Measurements from ENCODE around the gene MFN2.
"Not testable (repeated sequence)": the region's sequence is repeated elsewhere in the genome, so short reads cannot be mapped to it uniquely, and the experiment has no call there.

MFN2 gene

DNA sequence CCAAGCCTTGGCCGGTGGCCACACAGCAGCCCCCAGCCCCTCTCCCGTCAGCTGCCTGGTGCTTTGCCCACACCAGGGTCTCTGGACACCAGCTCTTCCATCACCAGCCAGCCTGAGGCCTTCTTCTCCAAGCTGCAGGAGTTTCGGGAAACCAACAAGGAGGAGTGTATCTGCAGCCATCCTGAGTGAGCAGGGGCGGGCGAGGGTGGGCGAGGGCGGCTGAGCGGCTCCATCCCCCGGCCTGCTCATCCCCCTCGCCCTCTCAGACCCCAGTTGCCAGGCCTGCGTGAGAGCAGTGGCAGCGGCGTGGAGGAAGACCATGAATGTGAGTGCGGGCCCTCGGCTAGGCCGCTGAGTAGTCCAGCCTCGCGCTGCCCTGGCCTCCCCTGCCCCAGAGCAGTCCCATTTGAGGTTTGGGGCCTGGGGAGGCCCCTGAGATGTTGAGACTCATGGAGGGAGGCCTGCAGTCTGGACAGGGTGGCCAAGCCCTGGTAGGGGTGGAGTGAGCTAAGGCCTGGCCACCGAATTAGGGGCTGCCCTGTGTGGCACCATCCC lies 48.8 kb downstream of the MFN2 start:
- no peak for DNase-seq

DNA sequence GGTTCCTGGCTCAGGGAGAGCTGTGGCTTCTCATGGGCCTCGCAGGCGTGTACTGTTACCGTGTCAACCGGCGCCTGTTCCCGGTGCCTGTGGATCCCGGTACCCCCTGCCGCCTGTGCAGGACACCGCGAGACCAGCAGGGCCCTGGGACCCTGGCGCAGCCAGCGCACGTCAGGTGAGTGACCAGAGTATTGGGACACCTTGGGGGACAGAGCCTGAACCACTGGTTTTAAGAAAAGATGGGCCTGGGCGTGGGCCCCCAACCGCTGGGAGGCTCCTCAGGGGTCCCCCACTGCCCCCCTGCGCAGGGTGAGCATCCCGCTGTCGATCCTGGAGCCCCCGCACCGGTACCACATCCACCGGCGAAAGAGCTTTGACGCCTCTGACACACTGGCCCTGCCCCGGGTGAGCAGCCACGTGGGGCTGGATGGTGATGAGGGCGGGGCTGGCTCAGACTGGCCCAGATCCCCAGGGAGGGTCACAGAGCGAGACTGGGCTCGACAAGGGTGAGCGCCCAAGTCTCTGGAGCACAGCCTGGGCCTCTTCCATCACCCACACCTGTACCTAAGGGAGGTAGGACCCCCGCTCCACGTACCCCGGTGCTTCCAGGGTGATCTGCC lies 49.6 kb downstream of the MFN2 start:
- no peak for DNase-seq

DNA sequence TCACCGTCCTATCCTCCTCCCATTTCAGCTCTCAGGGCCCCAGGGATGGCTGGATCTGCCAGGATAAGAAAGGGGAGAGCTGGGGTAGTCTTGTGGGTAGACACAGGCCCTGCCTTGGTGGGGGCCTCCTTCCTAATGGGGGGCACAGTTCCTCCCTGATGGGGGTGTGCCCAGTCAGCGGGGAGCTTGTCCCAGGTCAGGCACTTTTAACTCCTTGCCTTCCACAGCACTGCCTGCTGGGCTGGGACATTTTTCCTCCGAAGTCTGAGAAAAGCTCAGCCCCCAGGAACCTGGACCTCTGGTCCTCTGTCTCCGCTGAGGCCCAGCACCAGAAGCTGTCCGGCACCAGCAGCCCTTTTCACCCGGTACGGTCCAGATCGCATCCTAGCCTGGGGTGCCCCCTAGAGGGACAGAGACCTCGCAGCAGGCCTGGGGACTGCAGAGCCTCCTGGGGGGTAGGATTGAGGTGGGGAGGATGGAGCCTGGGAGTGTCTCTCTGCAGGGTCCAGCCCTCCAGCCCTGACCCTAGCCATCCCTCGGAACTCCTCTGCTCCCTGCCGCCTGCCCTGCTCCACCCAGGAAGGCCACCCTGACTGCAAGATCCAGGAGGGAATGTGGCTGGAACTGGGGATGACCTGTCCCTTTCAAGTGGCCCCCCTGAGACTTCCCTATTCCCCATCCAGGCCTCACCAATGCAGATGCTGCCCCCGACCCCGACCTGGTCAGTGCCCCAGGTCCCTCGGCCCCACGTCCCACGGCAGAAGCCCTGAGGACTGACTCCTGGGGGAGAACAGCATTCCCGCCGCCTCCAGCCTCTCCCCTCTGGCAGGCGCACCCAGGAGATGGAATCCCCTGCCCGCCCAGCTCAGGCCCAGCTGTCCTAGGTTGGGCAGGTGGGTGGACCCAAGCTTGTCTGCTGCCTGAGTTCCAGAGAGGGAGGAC lies 51.1 kb downstream of the MFN2 start:
- DNase-seq, result no peak

DNA sequence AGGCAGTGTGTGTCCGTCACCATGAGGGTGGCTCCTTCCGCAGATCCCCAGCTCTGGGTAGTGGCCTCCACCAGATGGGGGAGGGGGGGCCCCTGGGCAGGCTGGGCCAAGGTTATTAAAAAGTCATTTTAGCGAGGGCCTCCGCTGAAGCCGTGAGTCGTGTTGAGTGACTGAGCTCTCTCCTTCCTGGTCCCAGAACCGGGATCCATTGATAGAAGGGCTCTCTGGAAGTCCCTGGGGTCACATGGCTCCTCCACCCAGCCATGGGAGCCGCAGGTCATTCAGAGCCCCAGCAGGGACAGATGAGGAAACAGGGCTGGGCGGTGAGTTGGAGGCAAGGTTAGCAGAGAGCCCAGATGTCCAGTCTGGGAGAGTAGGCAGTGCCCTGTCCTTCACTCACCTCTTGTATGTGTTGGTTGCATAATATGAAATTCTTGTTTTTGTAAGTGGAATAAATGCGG lies 51.9 kb downstream of the MFN2 start:
- DNase-seq, result no peak

GRCh38 chr1:12033441-12033840 lies 53.2 kb downstream of the MFN2 start:
- not testable (repeated sequence) for DNase-seq

GRCh38 chr1:12034381-12034801 lies 54.1 kb downstream of the MFN2 start:
- DNase-seq, result no peak

GRCh38 chr1:12035312-12035711 lies 55.1 kb downstream of the MFN2 start:
- DNase-seq, result no peak

GRCh38 chr1:12037486-12038355 lies 57.5 kb downstream of the MFN2 start:
- no peak for DNase-seq

DNA sequence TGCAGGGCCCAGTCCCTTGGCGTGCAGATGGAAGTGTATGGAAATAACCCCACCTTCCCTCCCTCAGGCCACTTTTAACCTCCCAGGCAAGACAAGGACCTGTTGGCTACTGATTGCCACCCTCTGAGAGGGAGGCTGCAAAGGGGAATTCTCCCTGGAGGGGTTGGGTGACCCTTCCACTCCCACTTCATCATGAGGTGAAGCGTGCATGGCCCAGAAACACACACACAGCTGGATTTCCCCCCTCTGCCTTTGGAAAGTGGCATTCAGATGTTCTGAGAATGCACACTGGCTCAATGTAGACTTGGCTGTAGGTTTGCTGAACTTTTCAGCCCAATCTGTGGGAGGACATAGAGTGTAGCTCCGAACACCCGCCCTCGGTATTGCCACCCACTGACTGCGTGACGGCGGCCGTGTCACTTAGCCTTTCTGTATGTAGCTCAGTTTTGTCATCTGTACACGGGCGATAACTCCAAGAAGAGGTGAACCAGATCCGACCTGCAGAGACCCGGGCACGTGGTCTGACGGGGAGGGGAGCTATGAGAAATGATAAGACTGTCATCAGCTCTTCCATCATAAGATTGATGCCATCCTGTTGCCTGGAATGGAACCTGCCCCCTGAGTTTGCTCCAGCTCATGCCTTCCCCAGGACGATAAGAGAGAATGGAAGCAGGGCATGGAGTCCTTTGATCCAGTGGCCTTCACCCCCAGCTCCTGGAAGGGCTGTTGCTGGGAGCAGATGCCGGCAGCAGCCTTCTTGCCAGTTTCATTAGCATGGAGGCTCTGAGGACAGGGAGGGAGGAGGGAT lies 58.3 kb downstream of the MFN2 start:
- DNase-seq, result no peak

- no peak for DNase-seq
These were observed 58.9 kb downstream of the MFN2 start for GRCh38 chr1:12039164-12039525.

DNA sequence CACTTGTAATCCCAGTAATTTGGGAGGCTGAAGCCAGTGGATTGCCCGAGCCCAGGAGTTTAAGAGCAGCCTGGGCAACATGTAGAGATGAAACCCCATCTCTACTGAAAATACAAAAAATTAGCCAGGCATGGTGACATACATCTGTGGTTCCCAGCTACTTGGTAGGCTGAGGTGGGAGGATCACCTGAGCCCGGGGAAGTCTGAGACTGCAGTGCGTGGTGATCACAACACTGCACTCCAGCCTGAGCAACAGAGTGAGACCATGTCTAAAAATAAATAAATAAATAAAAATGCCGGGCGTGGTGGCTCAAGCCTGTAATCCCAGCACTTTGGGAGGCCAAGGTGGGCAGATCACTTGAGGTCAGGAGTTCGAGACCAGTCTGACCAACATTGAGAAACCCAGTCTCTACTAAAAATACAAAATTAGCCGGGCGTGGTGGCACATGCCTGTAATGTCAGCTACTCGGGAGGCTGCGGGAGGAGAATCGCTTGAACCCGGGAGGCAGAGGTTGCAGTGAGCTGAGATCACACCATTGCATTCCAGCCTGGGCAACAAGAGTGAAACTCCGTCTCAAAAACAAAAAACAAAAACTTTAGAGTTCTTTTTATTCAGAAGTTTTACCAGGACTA lies 59.7 kb downstream of the MFN2 start:
- DNase-seq, result not testable (repeated sequence)

DNA sequence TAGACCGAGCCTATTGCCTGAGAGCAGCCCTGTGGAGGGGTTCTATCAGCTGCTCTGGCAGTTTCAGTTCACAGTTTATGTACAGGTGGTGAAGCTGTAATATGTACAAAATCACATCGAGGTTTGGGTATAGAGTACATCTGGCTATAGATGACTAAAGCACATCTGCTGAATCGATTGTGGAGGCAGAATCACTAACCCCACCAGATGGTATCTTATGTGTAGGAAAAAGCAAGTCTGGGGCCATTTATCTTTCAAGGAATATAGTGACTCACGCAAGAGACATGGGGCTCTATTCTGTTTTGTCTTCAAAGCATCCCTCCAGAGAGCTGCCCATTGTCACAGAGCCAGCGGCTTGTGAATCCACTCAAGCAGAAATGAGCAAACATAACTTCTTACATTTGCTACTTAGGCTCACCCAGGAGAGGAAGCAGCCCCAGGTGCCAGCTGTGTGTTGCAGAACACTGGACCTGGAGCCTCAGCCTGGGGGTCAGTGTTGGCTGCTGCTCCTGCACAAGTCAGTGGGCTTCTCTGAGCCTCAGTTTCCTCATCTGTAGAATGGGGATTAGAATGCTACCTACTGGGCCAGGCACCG lies 60.3 kb downstream of the MFN2 start:
- no peak for DNase-seq

GRCh38 chr1:12044187-12044877 lies 64.1 kb downstream of the MFN2 start:
- DNase-seq, result not testable (repeated sequence)

GRCh38 chr1:12046749-12047119 lies 66.5 kb downstream of the MFN2 start:
- no peak for DNase-seq

DNA sequence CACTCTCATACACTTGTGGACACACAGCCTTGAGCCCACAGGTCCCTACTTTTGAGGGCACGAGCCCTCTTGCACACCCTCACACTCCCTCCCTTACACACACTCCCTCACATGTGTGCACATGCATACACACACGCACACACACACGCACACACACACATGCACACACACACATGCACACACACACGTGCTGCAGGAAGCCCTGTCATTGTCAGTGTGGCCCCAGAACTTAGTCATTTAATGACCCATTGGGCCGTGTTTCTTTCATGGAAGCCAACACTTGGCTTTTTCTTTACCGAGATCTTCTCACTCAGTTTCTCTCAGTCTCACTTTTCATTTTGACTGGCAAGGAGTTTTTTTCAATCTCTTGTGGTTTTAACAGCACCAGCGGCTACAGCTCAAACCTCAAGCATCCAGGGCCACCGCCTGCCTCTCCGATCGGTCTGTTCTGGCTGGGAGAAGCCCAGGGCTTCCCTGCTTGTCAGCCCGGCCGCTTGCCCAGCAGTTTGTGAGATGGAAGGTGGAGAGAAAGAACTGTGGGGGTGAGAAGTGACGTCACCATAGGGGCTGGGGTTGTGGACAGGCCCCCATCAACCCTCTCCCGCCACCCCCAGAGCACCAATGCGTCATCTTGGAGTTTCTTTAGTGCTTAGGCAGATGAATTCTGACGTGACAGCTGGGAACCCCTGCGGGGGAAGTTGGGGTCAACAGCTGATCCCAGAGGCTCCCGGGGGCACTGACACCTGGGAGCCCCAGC lies 67.1 kb downstream of the MFN2 start:
- DNase-seq, result no peak

GRCh38 chr1:12048372-12048771 lies 68.1 kb downstream of the MFN2 start:
- no peak for DNase-seq

DNA sequence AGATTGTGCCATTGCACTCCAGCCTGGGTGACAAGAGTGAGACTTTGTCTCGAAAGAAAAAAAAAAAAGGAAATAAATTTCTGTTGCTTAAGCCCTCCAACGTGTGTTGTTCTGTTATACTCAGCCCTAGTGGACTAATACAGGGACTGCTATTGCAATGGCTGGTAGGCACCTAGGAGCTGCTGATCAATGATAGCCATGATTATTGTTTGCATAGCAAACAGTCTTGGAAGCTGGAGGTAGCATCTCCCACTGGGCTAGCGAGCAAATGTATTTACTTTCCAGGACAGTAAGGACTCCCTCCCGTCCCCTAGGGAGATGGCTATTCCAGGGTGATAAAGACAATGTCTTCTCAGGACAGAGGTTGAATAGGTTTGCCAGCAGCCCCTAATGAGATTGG lies 69.4 kb downstream of the MFN2 start:
- DNase-seq, result no peak

DNA sequence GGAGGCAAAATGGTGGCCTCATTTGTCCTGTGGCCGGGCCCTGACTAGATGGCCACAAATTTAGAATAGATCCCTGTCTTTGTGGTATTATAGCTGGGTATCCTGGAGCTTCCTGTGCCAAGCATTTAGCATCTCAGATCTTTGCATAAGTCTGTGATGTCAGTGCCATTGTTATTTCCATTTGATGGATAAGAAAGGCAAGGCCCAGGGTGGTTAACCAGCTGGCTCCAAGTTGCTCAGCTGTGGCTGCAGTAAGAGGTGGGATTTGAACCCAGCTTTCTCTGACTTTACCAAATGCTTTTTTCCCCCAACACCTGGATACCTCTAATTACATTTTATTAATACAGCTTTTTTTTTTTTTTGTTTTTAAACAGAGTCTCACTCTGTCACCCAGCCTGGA lies 71.1 kb downstream of the MFN2 start:
- DNase-seq, result no peak

DNA sequence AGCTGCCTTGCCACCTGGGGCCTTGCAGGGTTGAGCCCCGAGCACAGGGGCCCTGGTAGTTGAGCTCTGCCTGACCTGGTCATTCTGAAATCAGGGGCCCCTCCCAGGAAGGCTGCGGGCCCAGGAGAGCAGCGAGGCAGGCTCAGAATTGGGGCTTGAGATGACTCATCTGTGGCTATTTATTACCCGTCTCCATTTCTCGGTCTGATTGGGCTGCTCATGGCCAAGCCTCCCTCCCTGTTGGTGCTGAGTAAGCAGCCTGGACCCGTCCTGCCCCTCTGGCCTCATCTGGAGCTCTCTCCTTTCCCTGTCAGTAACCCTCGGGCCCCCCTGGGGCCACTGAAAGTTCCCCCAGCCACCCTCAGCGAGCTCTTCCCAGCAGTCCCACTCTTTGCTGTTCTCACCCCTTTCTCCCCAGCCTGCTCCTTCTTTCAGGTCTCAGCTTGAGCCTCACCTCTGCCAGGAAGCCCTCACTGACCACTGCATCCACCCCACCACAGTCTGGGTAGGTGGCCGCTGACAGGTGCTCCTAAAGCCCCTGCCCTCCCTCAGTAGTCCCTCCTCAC lies 71.8 kb downstream of the MFN2 start:
- no peak for DNase-seq
